B cell (primary cell): ENCODE data around the gene MYL5. TPM values are rescaled to one million over a fixed set of nuclear protein-coding genes. Genes with fewer than 3 reads are reported as not detected.

Experiments
- ATAC-seq: fragments of 200-7000 bp; cut with Tn5 transposase; one replicate; pipeline ENCODE4 v1.10.0; 2021; ENCODE audit warnings: low read depth, mild to moderate bottlenecking, moderate number of reproducible peaks, moderate library complexity
- CTCF ChIA-PET: fragments of 350-600 bp; sonication (Branson Sonifier 250); formaldehyde crosslinking; loops from one replicate; lab custom pipeline; 2021; ENCODE audit warnings: antibody characterized with exemption, inconsistent platforms; lab: Charles Lee
- POLR2A ChIA-PET: fragments of 350-600 bp; sonication (Branson Sonifier 250); formaldehyde crosslinking; loops from one replicate; lab custom pipeline; 2021; ENCODE audit warnings: antibody characterized with exemption; lab: Charles Lee
- DNase-seq: peaks from one replicate; pipeline ENCODE4 v3.0.0; 2013
- H2AFZ ChIP-seq: 2 replicates; pipeline ENCODE4 v1.6.1; 2012; ENCODE audit warnings: mild to moderate bottlenecking, low read depth, low read length; ENCODE audit not compliant: insufficient read depth, poor library complexity, severe bottlenecking
- H3K27ac ChIP-seq, 2 donors: 1 replicate in 1 of 2; 2 replicates in 1 of 2; pipeline ENCODE4 v1.5.1; 2012 to 2013; ENCODE audit warnings: low read length in 2 of 2, mild to moderate bottlenecking in 2 of 2, moderate library complexity in 1 of 2
- H3K27me3 ChIP-seq, 4 experiments: fragments of 200-600 bp in 1 of 4; sonication (generic) in 1 of 4; replicated peaks in 1 of 4; 1 replicate in 2 of 4; 2 replicates in 2 of 4; pipeline versions ENCODE4 v1.6.1 to v1.7.0; 2013 to 2016; ENCODE audit warnings: low read length in 3 of 4, mild to moderate bottlenecking in 2 of 4, mixed read lengths in 1 of 4, moderate library complexity in 1 of 4; ENCODE audit not compliant: insufficient read depth in 4 of 4, control insufficient read depth in 3 of 4; ENCODE audit errors: control extremely low read depth in 1 of 4
- H3K36me3 ChIP-seq, 2 experiments: replicated peaks in 1 of 2; 1 replicate in 1 of 2; 2 replicates in 1 of 2; pipeline versions ENCODE4 v1.6.1 to v1.7.1; 2013; ENCODE audit warnings: low read length in 1 of 2; ENCODE audit not compliant: insufficient read depth in 2 of 2, control insufficient read depth in 1 of 2; ENCODE audit errors: control extremely low read depth in 1 of 2, extremely low read depth in 1 of 2
- H3K4me1 ChIP-seq, 2 donors: fragments of 200-600 bp in 1 of 2; sonication (generic) in 1 of 2; 1 replicate in 1 of 2; 2 replicates in 1 of 2; pipeline versions ENCODE4 v1.5.1 to v1.6.1; 2013 to 2017; ENCODE audit warnings: low read length in 2 of 2; ENCODE audit not compliant: control insufficient read depth in 2 of 2, insufficient read depth in 2 of 2
- H3K4me2 ChIP-seq: replicated peaks from 2 replicates; pipeline ENCODE3; 2012; ENCODE audit warnings: mild to moderate bottlenecking, low read depth, low read length; ENCODE audit not compliant: poor library complexity, severe bottlenecking
- H3K4me3 ChIP-seq, 5 experiments: fragments of 200-600 bp in 1 of 5; sonication (generic) in 1 of 5; 1 replicate in 3 of 5; 2 replicates in 2 of 5; pipeline versions ENCODE4 v1.5.1 to v1.7.0; 2011 to 2016; ENCODE audit warnings: low read length in 4 of 5, mild to moderate bottlenecking in 4 of 5, low read depth in 2 of 5, control low read depth in 1 of 5, moderate library complexity in 1 of 5; ENCODE audit not compliant: insufficient read depth in 1 of 5; ENCODE audit errors: control extremely low read depth in 1 of 5, extremely low read depth in 1 of 5
- H3K79me2 ChIP-seq: fragments of 200-600 bp; sonication (generic); one replicate; pipeline ENCODE4 v1.6.0; 2016; ENCODE audit warnings: low read length; ENCODE audit not compliant: control insufficient read depth, insufficient read depth
- H3K9ac ChIP-seq: fragments of 200-600 bp; sonication (generic); 2 replicates; pipeline ENCODE4 v1.6.1; 2017; ENCODE audit warnings: mild to moderate bottlenecking, low read length, moderate library complexity
- H3K9me3 ChIP-seq, 3 donors: one replicate each; pipeline versions ENCODE4 v1.6.1 to v1.7.1; 2013; ENCODE audit warnings: low read length in 2 of 3; ENCODE audit not compliant: control insufficient read depth in 2 of 3, insufficient read depth in 1 of 3; ENCODE audit errors: control extremely low read depth in 1 of 3
- H4K20me1 ChIP-seq: 2 replicates; pipeline ENCODE4 v1.6.0; 2012; ENCODE audit warnings: mild to moderate bottlenecking, low read length; ENCODE audit not compliant: insufficient read depth, control insufficient read depth, poor library complexity, severe bottlenecking
- H3K27ac Mint-ChIP-seq: one replicate; pipeline ENCODE4 v1.8.0; 2021; ENCODE audit warnings: mixed read lengths
- H3K27me3 Mint-ChIP-seq: one replicate; pipeline ENCODE4 v1.8.0; 2021; ENCODE audit warnings: mixed read lengths
- H3K4me1 Mint-ChIP-seq: one replicate; pipeline ENCODE4 v1.8.0; 2021; ENCODE audit warnings: mixed read lengths
- H3K4me3 Mint-ChIP-seq: one replicate; pipeline ENCODE4 v1.8.0; 2021; ENCODE audit warnings: mixed read lengths
- H3K9me3 Mint-ChIP-seq: one replicate; pipeline ENCODE4 v1.8.0; 2022; ENCODE audit warnings: mixed read lengths; ENCODE audit not compliant: insufficient read depth
- EZH2 ChIP-seq: IDR thresholded peaks from 2 replicates; pipeline ENCODE4 v1.6.1; 2012; ENCODE audit warnings: borderline replicate concordance, low read depth, mild to moderate bottlenecking, moderate library complexity, low read length; ENCODE audit not compliant: insufficient read depth, poor library complexity, severe bottlenecking
- WGBS: methylation state at CpG from one replicate; pipeline ENCODE4 v1.1.5; 2013; ENCODE audit warnings: missing lambda C conversion rate; ENCODE audit not compliant: insufficient coverage; 5-methylcytosine and 5-hydroxymethylcytosine counted together
- intact Hi-C: fragments of 100-400 bp; cut with micrococcal nuclease; formaldehyde crosslinking; loops from one replicate; pipeline ENCODE4 v1.10.0; 2022
- polyA plus RNA-seq: library from polyadenylated mRNA; depleted of rRNA; stranded (reverse); fragments of >200 nt; gene quantifications from 2 replicates; pipeline ENCODE4 v1.2.3, GENCODE V29; 2012
- total RNA-seq, 2 donors: library from RNA; stranded (reverse); fragments of 120-200 nt in 1 of 2; gene quantifications; 1 replicate in 1 of 2; 2 replicates in 1 of 2; pipeline versions ENCODE4 v1.2.3 to v1.2.4, GENCODE V29; 2013 to 2022
- TF ChIP-seq, protein P1 (sequence below): fragments of 200-600 bp; IDR thresholded peaks from one replicate; pipeline ENCODE4 v1.8.0; 2022; ENCODE audit warnings: antibody characterized with exemption, mild to moderate bottlenecking

MYL5 gene
- total and polyA plus RNA-seq, 2 donors (not counting 1 experiment from before 2014, with no cell fraction given), result 16.9 to 38.3 TPM

DNA sequence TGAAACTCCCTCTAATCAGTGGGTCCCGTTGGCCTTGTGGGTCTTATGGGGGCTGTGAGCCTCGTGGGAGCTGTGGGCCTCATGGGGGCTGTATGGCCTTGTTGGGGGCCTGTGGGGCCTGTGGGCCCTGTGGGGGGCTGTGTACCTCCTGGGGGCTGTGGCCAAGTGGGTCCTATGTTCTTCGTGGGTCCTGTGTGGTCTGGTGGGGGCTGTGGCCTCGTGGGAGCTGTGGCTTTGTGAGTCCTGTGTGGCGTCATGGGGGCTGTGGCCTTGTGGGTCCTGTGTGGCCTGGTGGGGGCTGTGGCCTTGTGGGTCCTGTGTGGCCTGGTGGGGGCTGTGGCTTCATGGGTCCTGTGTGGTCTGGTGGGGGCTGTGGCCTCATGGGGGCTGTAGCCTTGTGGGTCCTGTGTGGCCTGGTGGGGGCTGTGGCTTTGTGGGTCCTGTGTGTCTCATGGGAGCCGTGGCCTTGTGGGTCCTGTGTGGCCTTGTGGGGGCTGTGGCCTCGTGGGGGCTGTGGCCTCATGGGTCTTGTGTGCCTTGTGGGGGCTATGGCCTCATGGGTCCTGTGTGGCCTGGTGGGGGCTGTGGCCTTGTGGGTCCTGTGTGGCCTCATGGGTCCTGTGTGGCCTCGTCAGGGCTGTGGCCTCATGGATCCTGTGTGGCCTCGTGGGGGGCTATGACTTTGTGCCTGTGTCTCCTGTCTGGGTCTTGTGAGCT is 38.7 kb downstream of the MYL5 start:
- no peak overlapping the region for H2AFZ ChIP-seq
- H3K4me1 ChIP-seq, result peaks cover 4 to 6% of the 10 kb centered on the region in 2 donors
- peaks cover 86% of the 10 kb centered on the region for H3K79me2 ChIP-seq
- H3K9ac ChIP-seq, result no peak overlapping the region
- no peak overlapping the region for H3K4me2 ChIP-seq
- Mint-ChIP-seq H3K4me1 (peaks cover 37% of the 10 kb centered on the region), H3K4me3 (no peak overlapping the region), H3K27ac (no peak overlapping the region), H3K27me3 (no peaks in the 10 kb centered on the region), H3K9me3 (no peaks in the 10 kb centered on the region)
- ChIA-PET POLR2A (no interaction called here), CTCF (interaction anchor here (0.6 kb wide), 1 partner anchor 307 kb away, joined by 3 read pairs; no protein-coding TSS in a partner anchor)
- ATAC-seq (no peak), DNase-seq (no peak)
- no peak overlapping the region for H3K27ac ChIP-seq
- no peak for TF ChIP-seq EZH2
- TF ChIP-seq, protein P1, sequence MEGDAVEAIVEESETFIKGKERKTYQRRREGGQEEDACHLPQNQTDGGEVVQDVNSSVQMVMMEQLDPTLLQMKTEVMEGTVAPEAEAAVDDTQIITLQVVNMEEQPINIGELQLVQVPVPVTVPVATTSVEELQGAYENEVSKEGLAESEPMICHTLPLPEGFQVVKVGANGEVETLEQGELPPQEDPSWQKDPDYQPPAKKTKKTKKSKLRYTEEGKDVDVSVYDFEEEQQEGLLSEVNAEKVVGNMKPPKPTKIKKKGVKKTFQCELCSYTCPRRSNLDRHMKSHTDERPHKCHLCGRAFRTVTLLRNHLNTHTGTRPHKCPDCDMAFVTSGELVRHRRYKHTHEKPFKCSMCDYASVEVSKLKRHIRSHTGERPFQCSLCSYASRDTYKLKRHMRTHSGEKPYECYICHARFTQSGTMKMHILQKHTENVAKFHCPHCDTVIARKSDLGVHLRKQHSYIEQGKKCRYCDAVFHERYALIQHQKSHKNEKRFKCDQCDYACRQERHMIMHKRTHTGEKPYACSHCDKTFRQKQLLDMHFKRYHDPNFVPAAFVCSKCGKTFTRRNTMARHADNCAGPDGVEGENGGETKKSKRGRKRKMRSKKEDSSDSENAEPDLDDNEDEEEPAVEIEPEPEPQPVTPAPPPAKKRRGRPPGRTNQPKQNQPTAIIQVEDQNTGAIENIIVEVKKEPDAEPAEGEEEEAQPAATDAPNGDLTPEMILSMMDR, result no peak
- H4K20me1 ChIP-seq, result peaks cover 69% of the 10 kb centered on the region
- no peaks in the 10 kb centered on the region for H3K9me3 ChIP-seq
- intact Hi-C loops, result no loop called here
- no peak overlapping the region for H3K4me3 ChIP-seq
- H3K36me3 ChIP-seq, result peaks cover 0 to 12% of the 10 kb centered on the region in 2 experiments
- no peaks in the 10 kb centered on the region for H3K27me3 ChIP-seq
- 63% methylated on average over 8 of the region's 9 CpGs for WGBS

DNA sequence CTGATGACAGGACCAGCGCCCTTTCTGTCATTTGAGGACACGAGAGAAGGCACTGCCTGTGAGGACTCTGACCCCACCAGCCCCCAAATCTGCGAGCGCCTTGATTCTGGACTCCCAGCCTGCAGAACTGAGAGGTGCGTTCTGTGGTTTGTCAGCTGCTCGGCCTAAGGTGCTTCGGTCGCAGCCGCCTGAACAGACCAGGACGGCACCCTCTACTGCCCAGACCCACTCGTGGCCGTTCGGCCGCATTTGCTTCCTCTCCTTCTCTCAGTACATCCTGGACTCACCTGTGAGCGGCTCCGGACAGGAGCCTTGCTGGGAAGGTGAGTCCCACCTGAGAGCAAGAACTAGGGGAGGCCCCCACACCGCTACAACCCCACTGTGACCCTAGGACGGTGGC is 39.7 kb downstream of the MYL5 start:
- Histone ChIP-seq H2AFZ (no peak overlapping the region), H3K9me3 (no peaks in the 10 kb centered on the region), H3K4me3 (no peak overlapping the region), H4K20me1 (peaks cover 69% of the 10 kb centered on the region), H3K27ac (no peak overlapping the region), H3K36me3 (peaks cover 0 to 12% of the 10 kb centered on the region in 2 experiments), H3K79me2 (peaks cover 86% of the 10 kb centered on the region), H3K4me1 (no peaks in the 10 kb centered on the region), H3K9ac (no peak overlapping the region), H3K4me2 (no peak overlapping the region), H3K27me3 (no peaks in the 10 kb centered on the region)
- TF ChIP-seq, protein P1, result no peak
- no peak for TF ChIP-seq EZH2
- no peak overlapping the region for H3K4me3 Mint-ChIP-seq
- WGBS, result 95% methylated on average over 18 of the region's 18 CpGs
- H3K4me1 Mint-ChIP-seq, result peaks cover 30% of the 10 kb centered on the region
- intact Hi-C loops, result no loop called here
- DNase-seq, result no peak
- POLR2A ChIA-PET, result interaction anchor here (0.5 kb wide), 1 partner anchor 129 kb away, joined by 4 read pairs; no protein-coding TSS in a partner anchor
- H3K27ac Mint-ChIP-seq, result no peak overlapping the region
- no peak for ATAC-seq
- CTCF ChIA-PET, result interaction anchor here (0.6 kb wide), 1 partner anchor 308 kb away, joined by 3 read pairs; no protein-coding TSS in a partner anchor
- no peaks in the 10 kb centered on the region for H3K27me3 Mint-ChIP-seq
- H3K9me3 Mint-ChIP-seq, result no peaks in the 10 kb centered on the region
